Measurements from ENCODE around the gene G6PC1. TPM values are rescaled to one million over a fixed set of nuclear protein-coding genes. Genes with fewer than 3 reads are reported as not detected.
"Not testable (repeated sequence)": the region's sequence is repeated elsewhere in the genome, so short reads cannot be mapped to it uniquely, and the experiment has no call there.

Gene G6PC1
- total RNA-seq, 1 donor from 2014 or later: not detected

- no peak for DNase-seq (ENCODE audit: low spot score)
Observed at GRCh38 chr17:42901535-42902229, 1.1 kb downstream of the G6PC1 start.

GRCh38 chr17:42904110-42904469 is 3.5 kb downstream of the G6PC1 start:
- DNase-seq (ENCODE audit: low spot score): no peak

- no peak for DNase-seq (ENCODE audit: low spot score)
Observed at GRCh38 chr17:42906772-42907446, 6.3 kb downstream of the G6PC1 start.

- DNase-seq (ENCODE audit: low spot score): no peak
Observed at GRCh38 chr17:42908872-42909700, 8.5 kb downstream of the G6PC1 start.

GRCh38 chr17:42913522-42913921 is 12.9 kb downstream of the G6PC1 start:
- DNase-seq (ENCODE audit: low spot score): no peak

- no peak for DNase-seq (ENCODE audit: low spot score)
Observed at GRCh38 chr17:42913981-42914617, 13.5 kb downstream of the G6PC1 start.

- DNase-seq (ENCODE audit: low spot score): not testable (repeated sequence)
Observed at GRCh38 chr17:42915288-42915687, 14.7 kb downstream of the G6PC1 start.

GRCh38 chr17:42916388-42917235 is 16.0 kb downstream of the G6PC1 start:
- not testable (repeated sequence) for DNase-seq (ENCODE audit: low spot score)

GRCh38 chr17:42917236-42917603 is 16.6 kb downstream of the G6PC1 start:
- no peak for DNase-seq (ENCODE audit: low spot score)

GRCh38 chr17:42918902-42919521 is 18.4 kb downstream of the G6PC1 start:
- no peak for DNase-seq (ENCODE audit: low spot score)

- DNase-seq (ENCODE audit: low spot score): not testable (repeated sequence)
Observed at GRCh38 chr17:42919522-42920077, 19.0 kb downstream of the G6PC1 start.

- DNase-seq (ENCODE audit: low spot score): no peak
Observed at GRCh38 chr17:42920106-42920900, 19.7 kb downstream of the G6PC1 start.

- DNase-seq (ENCODE audit: low spot score): no peak
Observed at GRCh38 chr17:42920922-42921321, 20.3 kb downstream of the G6PC1 start.

- DNase-seq (ENCODE audit: low spot score): peak; percentile 42
Observed at GRCh38 chr17:42922294-42922693, 21.7 kb downstream of the G6PC1 start.

GRCh38 chr17:42923472-42923871 is 22.9 kb downstream of the G6PC1 start:
- DNase-seq (ENCODE audit: low spot score): not testable (repeated sequence)

GRCh38 chr17:42924891-42925290 is 24.3 kb downstream of the G6PC1 start:
- DNase-seq (ENCODE audit: low spot score): no peak

GRCh38 chr17:42928714-42929496 is 28.3 kb downstream of the G6PC1 start:
- DNase-seq (ENCODE audit: low spot score): peak; percentile 66

- no peak for DNase-seq (ENCODE audit: low spot score)
Observed at GRCh38 chr17:42929497-42929844, 28.9 kb downstream of the G6PC1 start.
